Small intestine (tissue), 7 donors: ENCODE measurements around the gene MEGF9. TPM values are rescaled to one million over a fixed set of nuclear protein-coding genes. Genes with fewer than 3 reads are reported as not detected.

ENCODE experiments used
- DNase-seq, 2 donors: peaks; one replicate each; pipeline versions ENCODE4 v3.0.0 to v3.0.0-alpha.2; 2013
- FAIRE-seq: peaks from 2 replicates; lab custom pipeline; 2012; peaks lifted over from hg19 to GRCh38; lab: Jason Lieb, UNC
- H3K27ac ChIP-seq, 3 donors: one replicate each; pipeline ENCODE4 v1.5.1; 2013; ENCODE audit warnings: low read length in 2 of 3, mild to moderate bottlenecking in 2 of 3, control low read depth in 1 of 3, inconsistent platforms in 1 of 3, low read depth in 1 of 3, moderate library complexity in 1 of 3
- H3K27me3 ChIP-seq, 3 donors: one replicate each; pipeline ENCODE4 v1.6.1; 2013; ENCODE audit warnings: low read length in 3 of 3, inconsistent platforms in 1 of 3; ENCODE audit not compliant: control insufficient read depth in 3 of 3, insufficient read depth in 3 of 3
- H3K36me3 ChIP-seq, 3 donors: one replicate each; pipeline ENCODE4 v1.6.1; 2013; ENCODE audit warnings: low read length in 3 of 3, inconsistent platforms in 1 of 3, low read depth in 1 of 3, mild to moderate bottlenecking in 1 of 3, moderate library complexity in 1 of 3; ENCODE audit not compliant: control insufficient read depth in 3 of 3, insufficient read depth in 2 of 3
- H3K4me1 ChIP-seq, 3 donors: one replicate each; pipeline ENCODE4 v1.6.1; 2013; ENCODE audit warnings: low read length in 2 of 3, inconsistent platforms in 1 of 3, low read depth in 1 of 3, mild to moderate bottlenecking in 1 of 3, moderate library complexity in 1 of 3; ENCODE audit not compliant: control insufficient read depth in 3 of 3, insufficient read depth in 2 of 3
- H3K4me3 ChIP-seq, 3 donors: one replicate each; pipeline ENCODE4 v1.5.1; 2013; ENCODE audit warnings: low read length in 3 of 3, control low read depth in 1 of 3, inconsistent platforms in 1 of 3, low read depth in 1 of 3, mild to moderate bottlenecking in 1 of 3, moderate library complexity in 1 of 3
- H3K9me3 ChIP-seq, 2 donors: one replicate each; pipeline ENCODE4 v1.6.1; 2013; ENCODE audit warnings: low read depth in 1 of 2, low read length in 1 of 2; ENCODE audit not compliant: control insufficient read depth in 2 of 2, insufficient read depth in 1 of 2
- WGBS, 3 donors: extraction: QIAGEN DNeasy Blood & Tissue Kit; methylation state at CpG; one replicate each; pipeline ENCODE4 v1.1.7; 2013; 5-methylcytosine and 5-hydroxymethylcytosine counted together
- polyA plus RNA-seq, 4 donors: library from polyadenylated mRNA; stranded (reverse) in 3 of 4; unstranded in 1 of 4; fragments of 200-250 nt in 3 of 4; fragments of 120-200 nt in 1 of 4; gene quantifications; one replicate each; pipeline versions ENCODE4 v1.2.1 to v1.2.3, GENCODE V29; 2013
- donor health status: healthy with polysubstance abuse.
- donor health status: control.
- donor health status: control.
- donor health status: Bipolar disorder and iron deficiency.
- donor health status: healthy.

MEGF9 gene
- polyA plus RNA-seq, 4 donors, result 3.0 to 21.7 (median 5.1) TPM

- Histone ChIP-seq H3K9me3 (peaks cover 0 to 3% of the 10 kb centered on the region in 2 donors), H3K27ac (no peak overlapping the region), H3K27me3 (no peaks in the 10 kb centered on the region), H3K4me1 (no peaks in the 10 kb centered on the region), H3K4me3 (no peak overlapping the region), H3K36me3 (peaks cover 0 to 19% (median 0%) of the 10 kb centered on the region in 3 donors)
- FAIRE-seq (no peak), DNase-seq (no peak)
- WGBS, 3 donors, result 59 to 91% (median 80%) methylated on average over 1 of the region's 1 CpG
Measured at GRCh38 chr9:120677965-120678364, 36.3 kb downstream of the MEGF9 start.

GRCh38 chr9:120676767-120677402 is 37.4 kb downstream of the MEGF9 start:
- Histone ChIP-seq H3K4me1 (no peaks in the 10 kb centered on the region), H3K27ac (no peak overlapping the region), H3K36me3 (peaks cover 0 to 17% (median 0%) of the 10 kb centered on the region in 3 donors), H3K9me3 (peaks cover 0 to 3% of the 10 kb centered on the region in 2 donors), H3K4me3 (no peak overlapping the region), H3K27me3 (no peaks in the 10 kb centered on the region)
- FAIRE-seq (no peak), DNase-seq (no peak)
- WGBS, 3 donors, result 68 to 80% (median 71%) methylated on average over 12 of the region's 12 CpGs

GRCh38 chr9:120668399-120668798 is 45.9 kb downstream of the MEGF9 start:
- no peak for DNase-seq

GRCh38 chr9:120663950-120664349 is 50.3 kb downstream of the MEGF9 start:
- no peak overlapping the region for H3K4me3 ChIP-seq
- no peak overlapping the region for H3K27ac ChIP-seq
- H3K9me3 ChIP-seq, result no peaks in the 10 kb centered on the region
- DNase-seq (no peak), FAIRE-seq (no peak)
- H3K36me3 ChIP-seq, result no peaks in the 10 kb centered on the region
- H3K4me1 ChIP-seq, result no peaks in the 10 kb centered on the region
- no peaks in the 10 kb centered on the region for H3K27me3 ChIP-seq

More at GRCh38 chr9:120668399-120668798, 45.9 kb downstream of the MEGF9 start:
- no peak overlapping the region for H3K27ac ChIP-seq
- no peaks in the 10 kb centered on the region for H3K9me3 ChIP-seq
- H3K4me1 ChIP-seq, result no peaks in the 10 kb centered on the region
- H3K36me3 ChIP-seq, result no peaks in the 10 kb centered on the region
- H3K27me3 ChIP-seq, result no peaks in the 10 kb centered on the region
- FAIRE-seq, result no peak
- no peak overlapping the region for H3K4me3 ChIP-seq

GRCh38 chr9:120663380-120663779 is 50.9 kb downstream of the MEGF9 start:
- Histone ChIP-seq H3K27ac (no peak overlapping the region), H3K4me1 (no peaks in the 10 kb centered on the region), H3K36me3 (no peaks in the 10 kb centered on the region), H3K4me3 (no peak overlapping the region), H3K27me3 (no peaks in the 10 kb centered on the region), H3K9me3 (no peaks in the 10 kb centered on the region)
- WGBS, 3 donors, result 70 to 78% (median 74%) methylated on average over 3 of the region's 3 CpGs
- no peak for FAIRE-seq
- DNase-seq, result no peak

- DNase-seq (no peak), FAIRE-seq (no peak)
- H3K27ac ChIP-seq, result no peak overlapping the region
- H3K27me3 ChIP-seq, result no peaks in the 10 kb centered on the region
- no peaks in the 10 kb centered on the region for H3K4me1 ChIP-seq
- 91 to 96% (median 94%) methylated on average over 8 of the region's 8 CpGs for WGBS, 3 donors
- H3K36me3 ChIP-seq, result no peaks in the 10 kb centered on the region
- H3K4me3 ChIP-seq, result no peak overlapping the region
- no peaks in the 10 kb centered on the region for H3K9me3 ChIP-seq
Measured at GRCh38 chr9:120662513-120662912, 51.8 kb downstream of the MEGF9 start.

GRCh38 chr9:120659676-120660075 is 54.6 kb downstream of the MEGF9 start:
- WGBS, 3 donors, result 40 to 67% (median 42%) methylated on average over 2 of the region's 2 CpGs
- Histone ChIP-seq H3K4me3 (no peak overlapping the region), H3K4me1 (no peaks in the 10 kb centered on the region), H3K27ac (no peak overlapping the region), H3K36me3 (no peaks in the 10 kb centered on the region), H3K27me3 (no peaks in the 10 kb centered on the region), H3K9me3 (no peaks in the 10 kb centered on the region)
- DNase-seq (no peak), FAIRE-seq (no peak)

GRCh38 chr9:120659209-120659608 is 55.1 kb downstream of the MEGF9 start:
- no peaks in the 10 kb centered on the region for H3K36me3 ChIP-seq
- H3K9me3 ChIP-seq, result no peaks in the 10 kb centered on the region
- 75 to 84% (median 78%) methylated on average over 3 of the region's 3 CpGs for WGBS, 3 donors
- H3K27me3 ChIP-seq, result no peaks in the 10 kb centered on the region
- H3K27ac ChIP-seq, result no peak overlapping the region
- no peaks in the 10 kb centered on the region for H3K4me1 ChIP-seq
- FAIRE-seq, result no peak
- no peak for DNase-seq
- H3K4me3 ChIP-seq, result no peak overlapping the region
